ENCODE results near the gene SF3B3.
"Not testable (repeated sequence)": the region's sequence is repeated elsewhere in the genome, so short reads cannot be mapped to it uniquely, and the experiment has no call there.

SF3B3 gene

DNA sequence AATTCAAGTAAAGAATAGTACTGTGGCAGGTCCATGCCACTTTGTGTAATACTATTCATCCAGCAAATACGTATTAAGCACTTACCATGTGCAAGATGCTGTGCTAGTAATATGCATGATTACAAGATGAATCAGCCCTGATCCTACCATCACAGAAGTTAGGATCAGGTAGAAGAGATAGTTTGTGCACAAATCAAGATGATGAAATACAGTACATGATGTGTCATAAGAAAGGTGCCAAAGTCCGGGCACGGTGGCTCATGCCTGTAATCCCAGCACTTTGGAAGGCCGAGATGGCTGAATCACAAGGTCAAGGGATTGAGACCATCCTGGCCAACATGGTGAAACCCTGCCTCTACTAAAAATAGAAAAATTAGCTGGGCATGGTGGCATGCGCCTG, 11.2 kb upstream of the SF3B3 start:
- DNase-seq: no peak

GRCh38 chr16:70520612-70521297, 2.9 kb upstream of the SF3B3 start:
- no peak for DNase-seq

DNA sequence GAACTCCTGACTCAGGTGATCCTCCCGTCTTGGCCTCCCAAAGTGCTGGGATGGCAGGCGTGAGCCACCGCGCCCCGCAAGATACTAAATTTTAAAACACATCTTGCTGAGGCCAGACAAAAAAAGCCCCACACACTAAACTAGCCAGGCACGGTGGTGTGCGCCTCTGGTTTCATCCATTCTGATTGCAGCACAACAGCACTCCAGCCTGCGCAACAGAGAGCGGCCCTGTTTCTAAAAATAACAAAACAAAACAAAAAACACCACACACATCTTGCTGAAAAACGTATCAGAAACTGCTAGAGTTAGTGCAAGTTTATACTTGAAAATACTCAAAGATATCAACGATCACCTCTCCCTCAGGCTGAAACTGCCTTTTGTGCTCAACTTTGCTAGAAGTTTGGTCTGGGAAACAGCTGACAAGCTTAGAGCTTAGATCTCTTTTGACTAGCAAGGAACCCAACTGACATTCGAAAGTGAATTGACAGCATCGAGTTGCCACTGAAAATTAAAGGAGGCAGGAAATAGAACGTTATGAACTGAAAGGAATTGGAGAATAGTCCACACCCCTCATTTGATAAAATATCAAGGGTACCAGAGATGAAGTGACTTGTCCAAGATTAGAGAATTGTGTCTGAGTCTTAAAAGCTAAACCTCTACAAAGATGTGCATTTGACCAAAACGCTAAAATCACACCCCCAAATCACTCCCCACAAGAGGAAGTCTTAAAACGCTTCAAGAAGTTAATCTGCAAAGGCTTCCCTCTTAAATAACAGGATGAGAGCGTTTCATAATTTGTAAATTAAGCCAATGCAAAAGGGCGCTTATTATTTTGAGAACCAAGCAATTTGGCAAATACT, 1.2 kb upstream of the SF3B3 start:
- DNase-seq: no peak

GRCh38 chr16:70523076-70523742, 407 bp upstream of the SF3B3 start, which contains the start of gene COG4:
Gene COG4, minus strand, starts transcription at chr16:70523554. Its CDS starts 11 bp downstream, at chr16:70523543.
- peak; percentile 24 for DNase-seq

- DNase-seq: not testable (repeated sequence)
Observed at GRCh38 chr16:70524399-70524825, 796 bp downstream of the SF3B3 start.

DNA sequence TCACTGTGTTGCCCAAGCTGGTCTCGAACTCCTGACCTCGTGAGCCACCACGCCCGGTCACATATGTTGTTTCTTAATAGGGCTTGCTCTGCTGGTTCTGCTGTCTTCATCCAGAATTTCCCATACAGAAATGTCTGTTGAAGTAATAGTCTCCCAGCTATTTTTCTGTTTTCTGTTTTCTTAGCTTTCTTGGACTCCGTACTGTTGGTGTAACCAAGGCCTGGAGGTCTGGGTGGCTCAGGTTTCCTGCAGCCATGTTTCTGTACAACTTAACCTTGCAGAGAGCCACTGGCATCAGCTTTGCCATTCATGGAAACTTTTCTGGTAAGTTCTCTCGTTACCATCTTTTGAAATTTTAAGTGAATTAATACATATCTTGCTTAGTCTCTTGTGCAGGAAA, 2.8 kb downstream of the SF3B3 start:
- no peak for DNase-seq

DNA sequence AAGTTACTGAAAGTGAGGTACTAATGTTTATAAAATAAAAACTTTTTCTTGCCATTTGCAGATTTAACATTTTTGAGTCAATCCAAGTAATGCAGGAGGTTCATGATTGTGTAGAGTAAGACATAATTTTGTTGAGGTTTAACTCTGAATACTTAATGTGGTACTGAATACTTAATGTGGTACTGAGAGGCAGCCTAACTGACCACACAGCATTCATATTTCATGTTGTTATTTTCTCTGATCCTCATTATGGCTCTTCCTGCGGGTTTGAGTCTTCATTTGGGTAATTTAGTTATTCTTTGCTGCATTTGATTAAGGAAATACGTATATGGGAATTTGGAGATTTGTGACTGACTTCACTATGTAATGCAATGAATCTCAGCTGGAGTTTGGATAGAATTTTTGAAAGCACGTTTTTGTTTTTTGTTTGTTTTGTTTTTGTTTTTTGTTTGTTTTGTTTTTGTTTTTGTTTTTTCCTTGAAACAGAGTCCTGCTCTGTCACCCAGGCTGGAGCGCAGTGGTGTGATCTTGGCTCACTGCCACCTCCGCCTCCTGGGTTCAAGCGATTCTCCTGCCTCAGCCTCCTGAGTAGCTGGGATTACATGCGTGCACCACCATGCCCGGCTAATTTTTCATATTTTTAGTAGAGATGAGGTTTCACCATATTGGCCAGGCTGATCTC, 3.8 kb downstream of the SF3B3 start:
- DNase-seq: no peak

DNA sequence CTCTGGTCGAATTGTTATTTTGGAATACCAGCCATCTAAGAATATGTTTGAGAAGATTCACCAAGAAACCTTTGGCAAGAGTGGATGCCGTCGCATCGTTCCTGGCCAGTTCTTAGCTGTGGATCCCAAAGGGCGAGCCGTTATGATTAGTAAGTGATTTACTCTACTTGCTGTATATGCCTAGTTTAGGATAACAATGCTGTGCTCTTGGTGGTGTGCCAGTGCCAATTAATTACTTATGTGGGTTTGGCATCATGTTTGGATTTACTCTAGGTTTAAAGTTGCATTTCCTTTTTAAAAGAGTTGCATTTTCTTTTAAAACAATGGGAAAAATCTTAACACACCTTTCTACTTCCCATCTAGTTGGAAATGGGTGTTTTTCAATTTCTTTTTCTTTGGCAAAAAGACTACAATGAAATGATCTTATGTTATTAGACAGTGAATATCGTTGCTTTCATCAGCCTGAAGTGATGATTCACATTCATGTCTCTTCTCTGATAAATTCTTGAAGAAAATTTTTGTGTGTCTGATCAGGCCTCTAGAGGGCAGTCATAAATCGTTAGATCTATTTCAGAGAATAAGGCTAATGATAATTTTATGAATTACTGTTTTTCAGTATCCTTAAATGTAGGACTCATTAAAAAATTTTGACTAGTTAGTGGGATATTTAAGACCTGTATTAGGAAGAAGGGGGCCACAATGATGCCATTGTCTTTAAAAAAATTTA, 5.6 kb downstream of the SF3B3 start:
- no peak for DNase-seq

DNA sequence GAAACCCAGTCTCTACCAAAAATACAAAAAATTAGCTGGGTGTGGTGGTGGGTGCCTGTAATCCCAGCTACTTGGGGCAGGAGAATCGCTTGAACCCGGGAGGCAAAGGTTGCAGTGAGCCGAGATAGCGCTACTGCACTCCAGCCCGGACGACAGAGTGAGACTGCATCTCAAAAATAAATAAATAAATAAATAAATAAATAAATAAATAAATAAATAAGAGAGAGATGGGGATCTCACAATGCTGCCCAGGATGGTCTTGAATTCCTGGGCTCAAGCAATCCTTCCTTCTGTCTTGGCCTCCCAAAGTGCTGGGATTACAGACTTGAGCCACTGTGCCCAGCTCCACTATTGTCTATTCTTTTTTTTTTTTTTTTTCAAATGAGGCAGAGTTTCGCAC, 6.3 kb downstream of the SF3B3 start:
- DNase-seq: not testable (repeated sequence)

DNA sequence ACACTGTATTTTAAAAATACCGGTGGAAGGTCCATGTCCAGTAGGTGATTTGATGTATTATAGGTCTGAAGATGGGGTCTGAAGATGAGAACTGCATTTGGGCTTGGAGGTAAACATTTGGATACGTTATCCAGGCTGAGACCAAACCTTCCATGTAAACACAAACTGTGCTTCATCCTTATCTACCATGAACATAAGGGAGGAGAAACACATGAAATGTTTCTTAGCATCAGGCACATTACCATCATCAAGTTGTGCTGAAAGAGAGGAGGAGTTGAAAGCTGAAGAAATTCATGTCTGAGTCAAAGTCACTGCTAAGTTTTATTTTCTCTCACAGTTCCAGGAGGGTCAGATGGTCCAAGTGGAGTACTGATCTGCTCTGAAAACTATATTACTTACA, 11.4 kb downstream of the SF3B3 start:
- no peak for DNase-seq

DNA sequence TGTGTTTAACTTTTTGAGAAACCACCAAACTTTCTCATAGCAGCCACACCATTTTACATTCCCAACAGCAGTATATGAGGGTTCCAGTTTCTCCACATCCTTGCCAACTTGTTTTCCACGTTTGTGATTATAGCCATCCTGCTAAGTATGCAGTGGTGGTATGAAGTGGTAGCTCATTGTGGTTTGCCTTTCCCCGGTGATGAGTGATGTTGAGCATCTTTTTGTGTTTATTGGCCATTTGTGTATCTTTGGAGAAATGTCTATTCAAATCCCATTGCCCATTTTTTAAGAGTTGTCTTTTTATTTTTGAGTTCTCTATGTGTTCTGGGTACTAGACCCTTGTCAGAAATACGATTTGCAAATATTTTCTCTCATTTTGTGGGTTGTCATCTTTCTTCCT, 17.4 kb downstream of the SF3B3 start:
- no peak for DNase-seq

DNA sequence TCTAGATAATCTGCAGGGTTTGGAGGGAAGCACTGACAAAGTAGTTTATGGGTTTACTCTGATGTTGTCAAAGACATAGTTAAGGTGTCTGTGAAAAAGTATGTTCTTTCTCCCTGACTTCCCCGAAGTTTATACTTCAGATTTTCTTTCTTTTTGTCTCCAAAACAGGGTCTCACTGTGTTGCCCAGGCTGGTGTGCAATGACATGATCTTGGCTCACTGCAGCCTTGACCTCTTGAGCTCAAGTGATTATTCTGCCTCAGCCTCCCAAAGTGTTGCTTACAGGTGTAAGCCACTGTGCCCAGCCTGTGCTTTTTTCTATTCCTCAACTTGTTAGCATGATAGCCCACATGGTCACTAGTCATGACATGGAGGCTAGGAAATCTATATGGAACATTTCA, 20.9 kb downstream of the SF3B3 start:
- DNase-seq: no peak

DNA sequence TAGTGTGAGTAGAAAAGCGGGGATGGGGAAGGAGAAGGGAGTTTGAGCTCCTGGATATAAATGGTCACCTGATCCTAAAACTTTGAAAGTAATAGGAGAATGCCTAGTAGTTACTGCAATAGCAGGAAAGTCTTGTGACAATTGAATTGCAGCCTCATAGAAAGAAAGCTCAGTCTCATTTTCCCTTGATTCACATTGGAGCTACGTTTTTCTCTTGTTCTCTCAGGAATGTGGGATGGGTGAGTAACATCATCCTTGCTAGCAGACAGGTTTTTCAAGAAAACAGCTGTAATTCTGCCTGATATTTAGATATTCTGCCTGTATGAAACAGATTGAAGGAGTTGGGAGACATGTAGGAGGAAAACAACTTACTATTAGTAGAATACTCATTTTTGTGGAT, 25.3 kb downstream of the SF3B3 start:
- no peak for DNase-seq

- no peak for DNase-seq
Observed at GRCh38 chr16:70550082-70550481, 26.5 kb downstream of the SF3B3 start.

GRCh38 chr16:70551788-70552187, 28.2 kb downstream of the SF3B3 start:
- DNase-seq: no peak

DNA sequence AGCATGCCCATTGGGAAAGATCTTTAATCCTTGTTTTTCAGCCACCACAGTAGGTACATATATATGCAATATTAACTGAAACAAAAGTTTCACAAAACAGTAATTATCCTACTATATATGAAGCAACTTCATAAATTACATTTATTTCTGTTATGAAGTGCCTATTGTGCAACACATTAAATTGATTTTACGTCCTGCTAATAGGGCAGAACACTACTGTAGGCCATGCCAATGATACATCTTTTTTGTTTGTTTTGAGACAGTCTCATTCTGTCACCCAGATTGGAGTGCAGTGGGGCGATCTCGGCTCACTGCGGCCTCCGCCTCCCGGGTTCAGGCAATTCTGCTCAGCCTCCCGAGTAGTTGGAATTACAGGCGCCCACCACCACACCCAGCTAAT, 29.1 kb downstream of the SF3B3 start:
- no peak for DNase-seq

- DNase-seq: no peak
Observed at GRCh38 chr16:70553645-70554044, 30.0 kb downstream of the SF3B3 start.

- no peak for DNase-seq
Observed at GRCh38 chr16:70556063-70556462, 32.4 kb downstream of the SF3B3 start.

- DNase-seq: no peak
Observed at GRCh38 chr16:70561623-70562022, 38.0 kb downstream of the SF3B3 start.

- DNase-seq: no peak
Observed at GRCh38 chr16:70563636-70564035, 40.0 kb downstream of the SF3B3 start.

DNA sequence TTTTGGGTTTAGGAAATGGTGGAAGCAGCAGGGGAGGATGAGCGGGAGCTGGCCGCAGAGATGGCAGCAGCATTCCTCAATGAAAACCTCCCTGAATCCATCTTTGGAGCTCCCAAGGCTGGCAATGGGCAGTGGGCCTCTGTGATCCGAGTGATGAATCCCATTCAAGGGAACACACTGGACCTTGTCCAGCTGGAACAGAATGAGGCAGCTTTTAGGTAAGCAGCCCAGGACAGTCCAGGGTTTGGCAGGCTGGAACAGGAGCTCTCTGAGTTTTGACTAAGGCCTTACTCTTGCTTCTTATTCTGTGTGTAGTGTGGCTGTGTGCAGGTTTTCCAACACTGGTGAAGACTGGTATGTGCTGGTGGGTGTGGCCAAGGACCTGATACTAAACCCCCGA, 41.4 kb downstream of the SF3B3 start:
- DNase-seq: no peak

DNA sequence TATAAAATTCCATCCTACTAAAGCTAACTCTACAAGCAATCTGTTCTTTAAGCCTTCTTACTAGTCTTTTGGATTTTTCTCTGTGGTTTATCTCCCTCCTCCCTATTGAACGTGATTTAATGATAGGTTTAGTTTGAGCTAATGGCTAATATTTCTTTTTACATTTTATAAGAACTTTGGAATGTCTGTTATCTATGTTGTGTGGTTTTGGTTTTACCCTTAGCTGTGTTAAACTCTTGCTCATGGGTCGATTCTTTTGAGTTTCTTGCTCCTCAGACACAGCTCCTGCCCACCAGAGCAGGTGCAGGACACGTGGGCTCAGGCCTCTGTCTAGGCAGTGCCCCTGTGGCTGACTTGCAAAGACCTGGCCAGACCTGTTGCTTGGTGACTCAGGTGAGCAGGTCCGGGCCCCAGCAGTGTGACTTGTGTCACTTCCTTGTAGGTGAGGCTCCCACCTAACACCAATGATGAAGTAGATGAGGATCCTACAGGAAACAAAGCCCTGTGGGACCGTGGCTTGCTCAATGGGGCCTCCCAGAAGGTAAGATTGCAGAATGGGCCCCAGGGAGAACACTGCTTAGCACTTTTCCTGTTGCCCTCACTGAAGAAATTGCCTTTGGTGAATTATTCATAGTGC, 45.1 kb downstream of the SF3B3 start:
- DNase-seq: no peak

Data from cortex of kidney (tissue), 1 donor.